Keratinocyte (primary cell): ENCODE results near the gene OPN1MW2. TPM values are rescaled to one million over a fixed set of nuclear protein-coding genes. Genes with fewer than 3 reads are reported as not detected.
"Not testable (repeated sequence)": the region's sequence is repeated elsewhere in the genome, so short reads cannot be mapped to it uniquely, and the experiment has no call there.

ENCODE experiments used
- DNase-seq: peaks from one replicate; pipeline ENCODE4 v3.0.0-alpha.2; 2011; ENCODE audit warnings: low read depth, missing footprints, low spot score
- FAIRE-seq: peaks from 2 replicates; lab custom pipeline; 2011; peaks lifted over from hg19 to GRCh38; lab: Jason Lieb, UNC
- H2AFZ ChIP-seq: 2 replicates; pipeline ENCODE4 v1.6.0; 2012; ENCODE audit warnings: low read length, control low read depth, inconsistent platforms; ENCODE audit not compliant: control insufficient read depth
- H3K27ac ChIP-seq: 2 replicates; pipeline ENCODE4 v1.5.1; 2011; ENCODE audit warnings: low read length; ENCODE audit not compliant: control insufficient read depth, insufficient read depth
- H3K27me3 ChIP-seq: 3 replicates; pipeline ENCODE4 v1.6.0; 2011; ENCODE audit warnings: low read length; ENCODE audit not compliant: control insufficient read depth, insufficient read depth; ENCODE audit errors: extremely low read depth
- H3K36me3 ChIP-seq, 2 experiments: 2 replicates in 1 of 2; 3 replicates in 1 of 2; pipeline ENCODE4 v1.5.1; 2011; ENCODE audit warnings: low read length in 2 of 2, mild to moderate bottlenecking in 1 of 2; ENCODE audit not compliant: control insufficient read depth in 2 of 2, insufficient read depth in 2 of 2; ENCODE audit errors: extremely low read depth in 1 of 2
- H3K4me1 ChIP-seq: 3 replicates; pipeline ENCODE4 v1.5.1; 2011; ENCODE audit warnings: low read length; ENCODE audit not compliant: control insufficient read depth, insufficient read depth; ENCODE audit errors: extremely low read depth
- H3K4me2 ChIP-seq: 3 replicates; pipeline ENCODE4 v1.6.0; 2011; ENCODE audit warnings: low read depth, low read length; ENCODE audit not compliant: control insufficient read depth, insufficient read depth; ENCODE audit errors: extremely low read depth
- H3K4me3 ChIP-seq, 3 experiments: fragments of 200-600 bp in 1 of 3; sonication (generic) in 1 of 3; 2 replicates in 2 of 3; 3 replicates in 1 of 3; pipeline ENCODE4 v1.5.1; 2011 to 2016; ENCODE audit warnings: low read length in 3 of 3, mild to moderate bottlenecking in 3 of 3, control low read depth in 2 of 3, inconsistent platforms in 1 of 3, low read depth in 1 of 3, mixed read lengths in 1 of 3, mixed run types in 1 of 3, moderate library complexity in 1 of 3; ENCODE audit not compliant: control insufficient read depth in 2 of 3, insufficient read depth in 2 of 3; ENCODE audit errors: extremely low read depth in 1 of 3
- H3K79me2 ChIP-seq: 2 replicates; pipeline ENCODE4 v1.6.0; 2012; ENCODE audit warnings: low read length; ENCODE audit not compliant: control insufficient read depth, insufficient read depth
- H3K9ac ChIP-seq: 3 replicates; pipeline ENCODE4 v1.6.0; 2011; ENCODE audit warnings: low read length; ENCODE audit not compliant: control insufficient read depth, insufficient read depth; ENCODE audit errors: extremely low read depth
- H3K9me1 ChIP-seq: 3 replicates; pipeline ENCODE4 v1.6.0; 2011; ENCODE audit warnings: low read length; ENCODE audit not compliant: control insufficient read depth, insufficient read depth; ENCODE audit errors: extremely low read depth
- H3K9me3 ChIP-seq: 2 replicates; pipeline ENCODE4 v1.5.1; 2012; ENCODE audit warnings: low read depth, low read length; ENCODE audit not compliant: control insufficient read depth
- H4K20me1 ChIP-seq: 3 replicates; pipeline ENCODE4 v1.6.0; 2011; ENCODE audit warnings: low read length; ENCODE audit not compliant: control insufficient read depth, insufficient read depth; ENCODE audit errors: extremely low read depth
- dilution Hi-C: fragments of 300-500 bp; cut with MboI; formaldehyde crosslinking; loops from one replicate; pipeline ENCODE4 v1.7.0; 2020; ENCODE audit warnings: low sequenced_read_pairs; ENCODE audit not compliant: extremely low pct_ligation_motif_present
- polyA plus RNA-seq, 5 experiments: library from polyadenylated mRNA; depleted of rRNA in 3 of 5; stranded (reverse) in 3 of 5; stranded (forward) in 1 of 5; unstranded in 1 of 5; fragments of >200 nt; gene quantifications; 1 replicate in 1 of 5; 2 replicates in 3 of 5; 3 replicates in 1 of 5; pipeline versions ENCODE4 v1.2.1 to v1.2.3, GENCODE V29; 2011 to 2012; ENCODE audit warnings: missing spikeins in 2 of 5, low read depth in 1 of 5, low replicate concordance in 1 of 5

OPN1MW2 gene
- polyA plus RNA-seq, 1 donor (not counting 4 experiments of a cell fraction or from before 2014, with no cell fraction given), result not detected

GRCh38 chrX:154238939-154239559, 19.5 kb downstream of the OPN1MW2 start:
- FAIRE-seq, H3K4me2 ChIP-seq, H3K27me3 ChIP-seq, H3K9me1 ChIP-seq, dilution Hi-C loops, H4K20me1 ChIP-seq, H3K9ac ChIP-seq, DNase-seq, H2AFZ ChIP-seq, H3K36me3 ChIP-seq, H3K9me3 ChIP-seq, H3K27ac ChIP-seq, H3K4me3 ChIP-seq, H3K4me1 ChIP-seq, H3K79me2 ChIP-seq: not testable (repeated sequence)

GRCh38 chrX:154239982-154240503, 20.5 kb downstream of the OPN1MW2 start:
- H2AFZ ChIP-seq, H3K9me1 ChIP-seq, FAIRE-seq, H3K9ac ChIP-seq, H3K9me3 ChIP-seq, H3K4me1 ChIP-seq, dilution Hi-C loops, H3K27me3 ChIP-seq, H3K27ac ChIP-seq, H3K4me2 ChIP-seq, DNase-seq, H4K20me1 ChIP-seq, H3K36me3 ChIP-seq, H3K4me3 ChIP-seq, H3K79me2 ChIP-seq: not testable (repeated sequence)

- H3K4me3 ChIP-seq, DNase-seq, H3K9me1 ChIP-seq, H4K20me1 ChIP-seq, H3K9ac ChIP-seq, dilution Hi-C loops, H3K4me1 ChIP-seq, H3K27me3 ChIP-seq, H3K79me2 ChIP-seq, H3K36me3 ChIP-seq, H2AFZ ChIP-seq, H3K4me2 ChIP-seq, FAIRE-seq, H3K27ac ChIP-seq, H3K9me3 ChIP-seq: not testable (repeated sequence)
Observed at GRCh38 chrX:154247377-154248045, 28.0 kb downstream of the OPN1MW2 start.

GRCh38 chrX:154248076-154248475, 28.5 kb downstream of the OPN1MW2 start:
- H3K4me2 ChIP-seq, H3K9ac ChIP-seq, H2AFZ ChIP-seq, H3K79me2 ChIP-seq, FAIRE-seq, H3K9me3 ChIP-seq, H3K4me1 ChIP-seq, H3K27ac ChIP-seq, DNase-seq, dilution Hi-C loops, H3K36me3 ChIP-seq, H3K4me3 ChIP-seq, H4K20me1 ChIP-seq, H3K27me3 ChIP-seq, H3K9me1 ChIP-seq: not testable (repeated sequence)

GRCh38 chrX:154257282-154257681, 37.7 kb downstream of the OPN1MW2 start, which contains the start of gene OPN1MW3:
OPN1MW3 (plus strand) TSS chrX:154257582; CDS start chrX:154257620, 38 bp downstream.
- dilution Hi-C loops, H3K4me2 ChIP-seq, H3K9ac ChIP-seq, H3K36me3 ChIP-seq, H3K9me1 ChIP-seq, H3K27me3 ChIP-seq, H3K9me3 ChIP-seq, FAIRE-seq, H3K4me3 ChIP-seq, H3K79me2 ChIP-seq, H2AFZ ChIP-seq, DNase-seq, H3K4me1 ChIP-seq, H3K27ac ChIP-seq, H4K20me1 ChIP-seq: not testable (repeated sequence)
